H1 (cell line): Measurements from ENCODE around the gene ADGRB3. TPM values are rescaled to one million over a fixed set of nuclear protein-coding genes. Genes with fewer than 3 reads are reported as not detected.

Source experiments
- ASH2L ChIP-seq: fragments of 200-600, 300-600 bp; sonication (generic); IDR thresholded peaks from one replicate; pipeline ENCODE4 v1.7.1; 2017; ENCODE audit warnings: low read length
- ATF2 ChIP-seq: IDR thresholded peaks from 2 replicates; pipeline ENCODE4 v1.6.1; 2012; ENCODE audit warnings: low read length, inconsistent platforms
- ATF3 ChIP-seq: IDR thresholded peaks from 2 replicates; pipeline ENCODE4 v1.6.1; 2011; ENCODE audit warnings: low read depth, mild to moderate bottlenecking, low read length; ENCODE audit not compliant: insufficient read depth
- CHD1 ChIP-seq: IDR thresholded peaks from 2 replicates; pipeline ENCODE4 v1.6.1; 2012; ENCODE audit warnings: low read depth, low read length, improper control_type of control experiment
- CREB1 ChIP-seq: IDR thresholded peaks from 2 replicates; pipeline ENCODE4 v1.6.1; 2012; ENCODE audit warnings: inconsistent platforms
- CTBP2 ChIP-seq: IDR thresholded peaks from 2 replicates; pipeline ENCODE4 v1.7.0; 2011; ENCODE audit warnings: borderline replicate concordance, mild to moderate bottlenecking, moderate library complexity, mixed read lengths, low read length; ENCODE audit not compliant: insufficient read depth, insufficient read length
- EZH2 ChIP-seq: fragments of 200-600 bp; sonication (generic); IDR thresholded peaks from 2 replicates; pipeline ENCODE4 v1.7.1; 2012; ENCODE audit warnings: low read depth, mild to moderate bottlenecking, moderate library complexity, low read length, inconsistent platforms; ENCODE audit not compliant: severe bottlenecking
- HDAC2 ChIP-seq, 2 experiments: fragments of 300-600 bp in 1 of 2; sonication (generic) in 1 of 2; IDR thresholded peaks; 2 replicates each; pipeline ENCODE4 v1.6.1; 2011 to 2012; ENCODE audit warnings: low read depth in 2 of 2, low read length in 2 of 2, mild to moderate bottlenecking in 2 of 2, moderate library complexity in 2 of 2, borderline replicate concordance in 1 of 2, inconsistent platforms in 1 of 2
- KDM4A ChIP-seq: IDR thresholded peaks from one replicate; pipeline ENCODE4 v1.7.1; 2012; ENCODE audit warnings: low read depth, mild to moderate bottlenecking, moderate library complexity, low read length, inconsistent platforms; ENCODE audit not compliant: severe bottlenecking
- MAFK ChIP-seq: IDR thresholded peaks from 2 replicates; pipeline ENCODE4 v1.6.1; 2012; ENCODE audit warnings: low read depth, mild to moderate bottlenecking, improper control_type of control experiment, low read length
- NANOG ChIP-seq: IDR thresholded peaks from 2 replicates; pipeline ENCODE4 v1.6.1; 2011; ENCODE audit warnings: low read length, low read depth, mild to moderate bottlenecking, inconsistent platforms; ENCODE audit not compliant: insufficient read depth, poor library complexity, severe bottlenecking
- POLR2A ChIP-seq, 2 experiments: IDR thresholded peaks; 1 replicate in 1 of 2; 2 replicates in 1 of 2; pipeline ENCODE4 v1.6.1; 2011; ENCODE audit warnings: low read depth in 2 of 2, low read length in 2 of 2, mild to moderate bottlenecking in 2 of 2; ENCODE audit errors: control extremely low read depth in 1 of 2
- RBBP5 ChIP-seq: IDR thresholded peaks from 2 replicates; pipeline ENCODE4 v1.7.1; 2012; ENCODE audit warnings: low read depth, mild to moderate bottlenecking, inconsistent platforms, low read length, moderate library complexity, borderline replicate concordance
- RNF2 ChIP-seq: fragments of 200-900, 300-1000 bp; sonication (generic); IDR thresholded peaks from 2 replicates; pipeline ENCODE4 v1.7.1; 2016; ENCODE audit warnings: borderline replicate concordance, low read depth, mild to moderate bottlenecking, antibody characterized with exemption, low read length; ENCODE audit not compliant: poor library complexity, severe bottlenecking; ENCODE audit errors: missing control alignments
- RXRA ChIP-seq: IDR thresholded peaks from 2 replicates; pipeline ENCODE4 v1.6.1; 2011; ENCODE audit warnings: low read depth, mild to moderate bottlenecking, low read length, moderate library complexity; ENCODE audit not compliant: insufficient read depth
- SIX5 ChIP-seq: IDR thresholded peaks from 2 replicates; pipeline ENCODE4 v1.6.1; 2011; ENCODE audit warnings: mild to moderate bottlenecking, low read depth, low read length
- TCF12 ChIP-seq: IDR thresholded peaks from 2 replicates; pipeline ENCODE4 v1.6.1; 2011; ENCODE audit warnings: low read depth, mild to moderate bottlenecking, low read length
- TEAD4 ChIP-seq: IDR thresholded peaks from 2 replicates; pipeline ENCODE4 v1.6.1; 2012; ENCODE audit warnings: low read depth, low read length, inconsistent platforms, mixed read lengths
- ZNF274 ChIP-seq: IDR thresholded peaks from 2 replicates; pipeline ENCODE4 v1.7.0; 2012; ENCODE audit warnings: low read length, borderline replicate concordance; ENCODE audit errors: extremely low read depth
- polyA plus RNA-seq, 7 experiments: library from polyadenylated mRNA; depleted of rRNA in 3 of 7; stranded (reverse) in 5 of 7; unstranded in 2 of 7; fragments of >200 nt in 5 of 7; fragments of 200-250 nt in 2 of 7; gene quantifications; 1 replicate in 5 of 7; 2 replicates in 1 of 7; 4 replicates in 1 of 7; pipeline versions ENCODE4 v1.2.1 to v1.2.3, GENCODE V29; 2011 to 2013; ENCODE audit warnings: missing spikeins in 2 of 7, mixed read lengths in 2 of 7
- total RNA-seq: library from RNA; stranded (reverse); fragmentation: NEBNext Ultra II Directional; extraction: Animal tissue kit (Norgen Biotek cat#: 25700); gene quantifications from 2 replicates; pipeline ENCODE4 v1.2.1, GENCODE V29; 2021
- TF ChIP-seq, protein P1 (sequence below): IDR thresholded peaks from 2 replicates; pipeline ENCODE4 v1.6.1; 2011; ENCODE audit warnings: low read length, improper control_type of control experiment

Gene ADGRB3
- total and polyA plus RNA-seq, 2 of the 8 experiments (the other 6 are each of a cell fraction or from before 2014, with no cell fraction given) = 0.35 to 1.2 TPM

DNA sequence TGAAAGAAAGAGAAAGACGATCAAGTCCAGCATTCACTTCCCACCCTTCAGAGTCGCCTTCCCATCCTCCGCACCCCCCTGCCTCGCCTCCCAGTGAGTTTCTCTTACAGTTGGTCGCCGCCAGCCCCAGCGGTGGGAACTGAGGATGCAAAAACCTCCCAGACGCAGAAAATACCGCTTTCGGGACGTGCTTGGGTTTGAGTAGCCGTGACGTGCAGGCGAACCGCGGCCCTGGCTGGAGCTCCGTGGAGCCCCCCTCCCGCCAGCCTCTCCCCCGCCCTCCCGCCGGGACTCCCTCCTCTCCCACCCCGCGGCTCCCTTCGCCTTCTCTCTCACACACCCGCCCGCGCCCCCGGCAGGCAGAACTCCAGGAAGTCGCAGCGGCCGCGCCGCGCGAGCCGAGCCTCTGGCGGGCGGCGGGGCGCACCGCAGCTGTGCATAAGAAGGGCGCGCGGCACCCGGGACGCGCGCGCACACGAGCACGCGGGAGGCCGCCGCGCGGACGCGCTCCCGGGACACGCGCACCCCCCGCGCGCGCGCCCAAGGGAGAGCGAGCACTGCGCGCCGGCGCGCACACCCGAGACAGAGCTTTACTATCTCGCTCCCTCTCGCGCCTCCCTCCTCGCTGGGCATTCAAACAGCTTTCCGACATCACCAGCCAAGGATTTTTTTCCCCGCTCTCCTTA is at the start of gene ADGRB3 (continued):
- no peak for TF ChIP-seq ATF2
- no peak for TF ChIP-seq RXRA
- no peak for TF ChIP-seq ASH2L
- TF ChIP-seq NANOG = no peak
- TF ChIP-seq RBBP5 = no peak; the same call in 1 of the 2 replicates
- no peak for TF ChIP-seq RNF2
- TF ChIP-seq CREB1 = peak; percentile 41; the same call in 1 of the 2 replicates
- no peak for TF ChIP-seq POLR2A (IDR thresholded peaks at IDR 0.05; ENCODE audit: control extremely low read depth in 1 of 2, low read depth in 2 of 2, low read length in 2 of 2)
- TF ChIP-seq KDM4A = peak; percentile 20
- no peak for TF ChIP-seq ZNF274
- no peak for TF ChIP-seq CHD1
- no peak for TF ChIP-seq CTBP2
- TF ChIP-seq SIX5 = no peak
- TF ChIP-seq TCF12 = no peak
- TF ChIP-seq EZH2 = no peak
- no peak for TF ChIP-seq ATF3
- TF ChIP-seq TEAD4 = no peak
- TF ChIP-seq MAFK = no peak
- peak in 1 of 2 experiments; percentile 9; a peak in 2 of 4 replicates for TF ChIP-seq HDAC2 (IDR thresholded peaks at IDR 0.05; ENCODE audit: borderline replicate concordance in 1 of 2, low read depth in 2 of 2, low read length in 2 of 2)
- TF ChIP-seq, protein P1, sequence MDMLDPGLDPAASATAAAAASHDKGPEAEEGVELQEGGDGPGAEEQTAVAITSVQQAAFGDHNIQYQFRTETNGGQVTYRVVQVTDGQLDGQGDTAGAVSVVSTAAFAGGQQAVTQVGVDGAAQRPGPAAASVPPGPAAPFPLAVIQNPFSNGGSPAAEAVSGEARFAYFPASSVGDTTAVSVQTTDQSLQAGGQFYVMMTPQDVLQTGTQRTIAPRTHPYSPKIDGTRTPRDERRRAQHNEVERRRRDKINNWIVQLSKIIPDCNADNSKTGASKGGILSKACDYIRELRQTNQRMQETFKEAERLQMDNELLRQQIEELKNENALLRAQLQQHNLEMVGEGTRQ = no peak
